ENCODE results near the gene ZNF177. TPM values are rescaled to one million over a fixed set of nuclear protein-coding genes. Genes with fewer than 3 reads are reported as not detected.

Gene ZNF177
- 1.3 and 1.5 TPM in 2 replicates for total RNA-seq

DNA sequence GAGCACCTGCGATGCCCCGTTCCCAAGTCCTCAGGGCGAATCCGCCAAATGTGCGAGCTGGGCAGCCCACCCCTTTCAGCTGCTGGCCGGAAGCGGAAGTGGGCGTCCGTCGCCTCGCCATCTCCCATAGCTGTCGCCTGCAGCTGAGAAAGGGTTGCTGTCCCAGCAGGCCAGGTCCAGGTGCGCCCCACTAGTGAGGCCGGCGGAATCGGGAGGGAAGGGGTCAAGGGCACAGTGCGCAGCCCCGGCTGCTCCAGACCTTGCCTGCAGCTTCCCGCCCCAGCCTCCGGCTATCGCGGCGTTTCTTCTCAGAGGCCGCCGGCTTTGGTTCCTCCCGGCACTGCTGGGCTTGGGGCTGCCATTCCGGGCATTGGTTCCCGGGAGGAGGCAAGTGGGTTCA is at the start of gene ZNF177:
ZNF177 (plus strand) TSS at position 109 of the 400 bp plus-strand sequence. CDS start 15,299 bp downstream, outside the sequence.

GRCh38 chr19:9323919-9324583 is 38.8 kb upstream of the ZNF177 start, which contains the start of gene ZNF559:
TSS of gene ZNF559 (plus strand) at chr19:9324179. CDS start at chr19:9338550, 14,371 bp downstream.

Other genes with a start within 250 kb of the ZNF177 start
- not detected in 2 replicates for gene OR7G1, start 247.2 kb upstream of the ZNF177 start, total RNA-seq
- not detected in 2 replicates for gene OR7G3, start 236.1 kb upstream of the ZNF177 start, total RNA-seq
- 28.5 and 30.0 TPM in 2 replicates for gene ZNF317, start 222.6 kb upstream of the ZNF177 start, total RNA-seq
- not detected in 2 replicates for gene OR7D2, start 184.0 kb upstream of the ZNF177 start, total RNA-seq
- gene OR7D4, start 143.4 kb upstream of the ZNF177 start, total RNA-seq = not detected in 2 replicates
- gene OR7E24, start 112.1 kb upstream of the ZNF177 start, total RNA-seq = not detected in 2 replicates
- gene ZNF699, start 53.2 kb upstream of the ZNF177 start, total RNA-seq = 26.1 and 38.5 TPM in 2 replicates
- 12.0 and 18.8 TPM in 2 replicates for gene ZNF559, start 38.8 kb upstream of the ZNF177 start, total RNA-seq
- 13.1 and 14.1 TPM in 2 replicates for gene ZNF266, start 72.6 kb downstream of the ZNF177 start, total RNA-seq
- gene ZNF560, start 135.6 kb downstream of the ZNF177 start, total RNA-seq = 1.5 and 2.6 TPM in 2 replicates
- gene ZNF426, start 175.6 kb downstream of the ZNF177 start, total RNA-seq = 29.9 and 30.5 TPM in 2 replicates
- 35.2 and 36.2 TPM in 2 replicates for gene ZNF121, start 221.5 kb downstream of the ZNF177 start, total RNA-seq

Data from hair follicle dermal papilla cell (primary cell).